Right renal cortex interstitium (tissue), 3 donors: ENCODE results near the gene SLC25A22. TPM values are rescaled to one million over a fixed set of nuclear protein-coding genes. Genes with fewer than 3 reads are reported as not detected.

ENCODE experiments used
- DNase-seq, 3 donors: peaks; one replicate each; pipeline ENCODE4 v3.0.0-alpha.2; 2013; ENCODE audit warnings: low read depth in 3 of 3, low spot score in 2 of 3
- polyA plus RNA-seq, 3 donors: library from polyadenylated mRNA; unstranded; fragments of 120-200 nt; gene quantifications; one replicate each; pipeline ENCODE4 v1.2.1, GENCODE V29; 2013; ENCODE audit not compliant: insufficient read length in 3 of 3

The SLC25A22 gene
- polyA plus RNA-seq = 10 to 100 TPM; 10.8 to 11.5 (median 10.9) TPM

DNA sequence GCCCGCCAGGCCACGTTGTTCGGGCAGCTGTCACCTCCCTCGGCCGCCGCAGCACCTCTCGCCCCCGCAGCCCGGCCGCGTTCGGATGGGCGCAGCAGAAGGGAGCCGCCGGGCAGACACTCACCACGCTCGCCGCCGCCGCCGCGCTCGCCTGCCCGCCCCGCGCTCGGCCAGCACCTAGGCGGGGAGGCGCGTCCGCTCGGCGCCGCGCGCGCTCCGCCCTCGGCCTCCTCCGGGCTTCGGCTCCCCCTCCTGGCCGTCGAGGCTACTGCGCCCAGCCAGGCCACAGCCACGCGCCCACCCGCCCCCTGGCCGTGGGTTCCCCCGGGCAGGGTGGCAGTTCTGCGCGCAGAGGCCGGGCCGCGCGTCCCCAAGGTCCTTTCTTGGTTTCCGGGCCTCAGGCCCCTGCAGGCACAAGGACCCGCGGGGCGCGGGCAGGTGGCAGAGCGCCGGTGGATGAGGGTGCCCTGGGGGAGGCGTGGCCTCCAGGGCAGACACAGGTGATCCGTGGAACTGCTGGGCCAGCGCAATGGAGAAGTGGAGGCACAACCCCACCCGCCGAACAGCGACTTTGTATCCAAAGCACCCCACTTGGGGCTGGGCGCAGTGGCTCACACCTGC is at the start of gene SLC25A22:
TSS of gene SLC25A22 (minus strand) at position 189 of the 621 bp plus-strand sequence. CDS start 3,275 bp downstream, outside the sequence.
- no peak for DNase-seq

DNA sequence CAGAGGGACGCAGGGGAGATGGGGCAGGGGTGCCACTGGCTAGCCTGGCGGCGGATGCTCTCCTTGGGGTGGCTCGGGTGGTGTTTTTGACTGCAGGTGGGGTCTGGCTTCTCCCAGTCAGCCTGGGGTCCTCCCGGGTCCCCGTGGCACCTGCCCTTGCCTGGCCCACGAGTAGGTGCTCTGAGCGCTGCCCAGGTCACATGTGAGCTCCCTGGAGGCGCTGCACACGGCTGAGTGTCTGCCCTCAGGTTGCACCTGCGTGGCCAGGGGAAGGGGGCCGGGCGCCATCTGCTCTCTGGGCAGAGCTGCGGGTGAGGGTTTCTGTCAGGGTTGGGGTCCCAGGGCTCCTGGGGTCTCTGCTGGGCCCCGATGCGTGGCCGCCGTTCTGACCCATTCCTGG is 49.8 kb upstream of the SLC25A22 start:
- DNase-seq = no peak

DNA sequence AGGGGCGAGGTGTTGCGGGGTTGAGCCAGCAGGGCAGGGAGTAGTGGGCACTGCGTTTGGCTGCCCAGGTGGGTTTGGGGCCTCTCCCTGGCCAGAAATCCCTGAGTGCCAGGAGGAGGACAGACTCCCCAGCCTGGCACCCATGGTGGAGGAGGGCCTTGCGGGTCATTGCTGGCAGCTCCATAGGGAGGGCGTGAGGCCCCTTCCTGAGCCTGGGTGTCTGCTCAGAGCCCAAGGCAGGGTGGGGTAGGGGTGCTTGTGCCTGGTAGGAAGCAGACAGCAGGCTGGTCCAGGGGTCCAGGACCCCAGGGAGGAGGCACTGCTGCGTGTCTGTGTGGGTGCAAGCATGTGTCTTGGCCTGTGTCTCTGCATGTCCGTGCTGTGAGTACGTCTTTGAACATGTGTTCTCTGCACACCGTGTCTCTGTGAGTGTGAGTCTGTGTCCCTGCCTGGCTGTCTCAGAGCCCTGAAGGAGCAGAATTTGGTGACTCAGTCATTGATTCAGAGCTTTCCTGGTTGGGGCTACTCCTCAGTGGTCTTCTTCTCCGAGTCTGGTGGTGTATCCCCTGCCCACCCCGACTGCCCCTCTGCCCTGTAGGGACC is 48.5 kb upstream of the SLC25A22 start:
- no peak for DNase-seq

DNA sequence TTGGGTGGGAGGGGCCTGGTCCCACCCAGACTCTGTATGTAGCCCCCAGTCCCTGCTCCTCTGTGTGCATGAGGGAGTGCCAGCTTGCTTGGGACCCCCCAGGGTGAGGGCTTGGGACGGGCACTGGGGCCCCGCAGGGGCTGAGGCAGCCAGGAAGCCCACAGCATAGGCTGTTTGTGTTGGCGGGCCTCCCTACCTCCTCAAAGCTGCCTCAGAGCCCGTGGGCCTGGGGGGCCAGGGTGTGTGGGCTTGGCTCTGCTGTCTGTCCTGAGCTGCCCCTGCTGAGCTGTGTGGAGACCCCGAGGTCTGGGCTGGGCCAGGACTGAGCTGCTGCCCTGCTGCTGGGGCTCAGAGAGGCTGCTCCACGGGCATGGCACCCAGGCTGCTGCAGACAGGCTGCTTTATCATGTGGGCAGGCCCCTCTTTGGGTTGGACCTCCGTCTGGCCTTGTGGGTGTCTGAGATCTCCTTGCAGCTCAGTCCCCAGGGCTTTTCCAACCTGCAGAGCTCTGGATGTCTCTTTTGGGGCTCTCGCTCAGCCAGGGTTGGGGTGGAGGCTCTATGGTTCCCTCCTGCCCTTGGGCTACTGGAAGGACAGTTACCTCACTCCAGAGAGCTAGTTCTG is 47.9 kb upstream of the SLC25A22 start:
- no peak for DNase-seq

DNA sequence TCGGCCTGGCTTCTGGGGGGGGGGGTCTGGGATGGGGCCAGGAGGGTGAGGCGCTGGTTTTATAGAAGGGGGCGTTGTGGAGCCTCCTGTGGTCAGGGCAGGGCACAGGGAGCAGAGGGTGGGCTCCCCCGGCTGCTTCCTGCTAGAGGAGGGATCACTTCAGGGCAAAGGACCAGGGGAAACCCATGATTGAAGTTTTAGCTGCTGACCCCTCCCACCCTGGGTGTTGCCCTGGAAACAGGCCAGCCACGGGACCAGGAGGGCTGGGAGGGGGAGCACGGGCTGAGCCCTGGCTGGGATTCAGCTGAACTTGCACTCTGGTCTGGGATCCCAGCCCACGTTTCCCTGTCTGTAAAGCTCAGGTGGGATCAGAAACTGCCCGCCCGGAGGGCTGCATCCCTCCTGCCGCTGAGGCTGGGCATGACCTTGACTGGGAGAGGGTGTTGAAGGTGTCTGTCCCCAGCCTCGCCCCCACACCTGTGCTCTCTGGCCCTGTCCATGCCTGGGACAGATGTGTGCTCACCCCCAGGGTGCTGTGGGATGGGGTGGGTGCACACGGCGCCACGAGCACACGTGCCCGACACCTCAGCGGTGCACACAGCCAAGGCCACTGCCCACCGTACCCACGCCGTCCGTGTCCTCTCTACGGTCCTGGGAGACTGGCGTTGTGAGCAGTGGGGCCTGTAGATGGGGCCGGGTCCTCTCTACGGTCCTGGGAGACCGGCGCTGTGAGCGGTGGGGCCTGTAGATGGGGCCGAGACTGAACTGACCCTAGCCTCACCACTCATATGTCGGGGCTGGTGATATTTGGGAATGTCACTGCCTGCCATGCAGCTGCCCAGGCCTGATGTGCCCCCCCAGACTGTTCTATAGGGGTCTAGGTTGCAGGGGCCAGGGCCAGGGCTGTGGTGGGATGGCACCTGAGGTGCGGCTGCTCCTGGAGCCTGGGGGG is 46.9 kb upstream of the SLC25A22 start:
- DNase-seq = no peak

DNA sequence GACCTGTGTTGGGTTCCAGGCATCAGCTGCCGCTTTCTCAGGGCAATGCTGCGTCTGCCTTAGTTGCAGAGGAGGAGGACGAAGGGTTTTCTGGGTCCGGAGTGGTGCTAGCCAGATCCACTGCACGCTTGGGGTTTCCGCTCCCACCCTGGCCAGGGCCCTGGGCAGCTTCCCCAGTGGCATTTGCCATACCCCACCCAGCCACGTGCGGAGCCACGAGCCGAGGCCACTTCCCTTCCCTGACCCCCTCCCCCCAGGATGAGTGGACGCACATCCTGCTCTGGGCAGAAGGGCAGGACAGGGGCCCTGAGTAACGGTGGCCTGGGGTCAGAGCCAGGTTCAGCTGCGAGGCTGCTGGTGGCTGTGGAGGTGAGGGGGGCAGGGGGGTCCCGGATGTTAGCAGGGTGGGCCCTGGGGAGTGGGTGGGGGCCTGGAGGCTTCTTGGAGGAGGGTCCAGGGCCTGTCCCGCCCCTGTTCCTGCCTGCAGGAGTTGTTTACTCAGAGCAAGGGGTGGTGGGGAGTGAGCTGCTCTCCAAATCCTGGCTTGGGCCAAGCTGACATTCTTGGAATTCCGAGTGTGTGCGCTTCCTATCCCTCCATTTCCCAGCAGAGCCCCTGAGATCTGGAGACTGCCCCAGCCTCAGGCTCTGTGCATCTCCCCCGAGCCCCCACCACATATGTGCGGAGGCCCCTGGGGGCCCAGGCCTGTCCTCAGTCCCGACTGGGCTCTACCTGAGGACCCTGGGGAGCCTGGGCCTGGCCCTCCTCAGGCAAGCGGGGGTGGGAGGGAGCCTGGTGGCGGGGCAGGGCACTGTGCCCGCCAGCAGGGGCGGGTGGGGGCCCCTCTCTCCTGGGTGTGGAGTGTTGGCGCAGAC is 46.0 kb upstream of the SLC25A22 start:
- DNase-seq = no peak

DNA sequence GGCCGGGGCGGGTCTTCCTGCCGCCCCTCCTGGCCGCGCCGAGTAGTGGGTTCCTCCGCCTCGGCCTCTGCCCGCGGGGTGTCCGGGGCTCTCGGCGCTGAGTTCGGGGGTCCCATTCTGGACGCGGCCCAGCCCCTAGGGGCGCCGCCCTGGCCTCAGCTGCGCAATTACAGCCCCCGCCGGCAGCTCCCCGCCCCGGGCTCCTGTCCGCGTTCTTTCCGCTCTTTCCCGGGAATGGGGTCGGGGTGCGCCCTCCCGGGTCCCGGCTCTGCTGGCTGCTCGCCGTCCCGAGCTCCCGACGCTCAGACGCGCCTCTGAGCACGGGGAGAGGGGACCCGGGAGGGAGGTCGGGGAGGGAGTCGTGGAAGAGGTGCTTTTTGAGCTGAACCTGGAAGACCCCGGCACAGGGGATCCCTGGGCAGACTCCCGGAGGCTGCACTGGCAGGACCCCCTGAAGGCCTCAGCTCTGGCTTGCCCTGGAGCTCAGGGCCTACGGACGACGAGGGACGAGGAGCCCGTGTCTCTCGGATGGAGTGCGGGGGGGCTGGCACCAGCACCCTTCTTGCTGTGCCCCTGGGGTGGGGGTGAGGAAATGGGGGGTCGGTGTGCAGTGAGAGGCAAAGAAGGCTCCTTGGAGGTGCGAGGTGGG is 45.1 kb upstream of the SLC25A22 start:
- DNase-seq = no peak

DNA sequence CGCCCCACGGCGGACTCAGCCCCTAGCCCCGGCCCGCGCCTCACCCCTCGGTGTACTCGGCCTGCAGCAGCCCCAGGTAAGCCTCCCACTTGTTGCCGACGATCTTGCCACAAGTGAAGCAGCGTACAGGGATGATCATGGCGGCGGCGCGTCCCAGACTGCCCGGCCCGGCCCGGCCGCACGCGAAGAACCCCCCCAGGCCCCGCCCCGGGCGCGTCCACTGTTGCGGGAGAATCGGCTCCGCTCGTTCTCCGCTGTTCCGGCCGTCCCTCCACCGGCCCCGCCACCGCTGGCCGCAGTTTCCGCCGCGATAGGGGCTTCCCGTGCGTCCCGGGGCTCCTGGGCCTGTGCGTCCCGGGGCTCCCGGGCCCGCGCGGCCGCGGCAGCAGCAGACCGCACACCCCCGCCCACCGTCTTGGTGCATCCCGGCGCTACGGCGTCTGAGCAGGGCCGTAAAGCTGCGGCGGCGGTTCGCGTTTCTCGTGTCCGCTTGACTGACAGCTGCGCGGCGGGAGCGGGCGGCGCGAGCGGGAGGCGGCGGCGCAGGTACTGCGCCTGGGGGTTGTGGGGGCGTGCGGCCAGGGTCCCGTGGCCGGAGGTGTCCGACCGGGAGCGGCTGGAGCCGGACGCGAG is 44.4 kb upstream of the SLC25A22 start, which contains the start of the genes POLR2L and TSPAN4:
TSS of gene POLR2L (minus strand) at position 160 of the 633 bp plus-strand sequence. CDS start at position 139, 21 bp downstream.
TSS of gene TSPAN4 (plus strand) at position 483 of the 633 bp plus-strand sequence. CDS start 7,453 bp downstream, outside the sequence.
- no peak for DNase-seq

DNA sequence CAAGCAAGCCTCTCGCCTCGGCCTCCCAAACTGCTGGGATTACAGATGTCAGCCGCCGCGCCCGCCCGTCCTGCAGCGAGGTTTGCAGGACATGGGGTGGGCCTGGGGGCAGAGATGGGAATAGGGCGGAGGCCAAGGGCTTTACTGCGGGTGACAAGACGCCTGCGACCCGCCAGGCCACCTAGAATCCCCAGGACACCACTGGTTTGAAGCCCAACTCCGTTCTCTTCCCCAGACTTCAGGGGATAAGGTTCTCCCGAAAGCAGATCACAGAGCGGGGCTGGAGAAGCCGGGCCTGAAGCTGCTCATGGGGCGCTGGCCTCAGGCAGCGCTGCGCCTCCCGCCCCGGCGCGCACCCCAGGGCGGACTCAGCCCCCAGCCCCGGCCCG is 43.9 kb upstream of the SLC25A22 start:
- no peak for DNase-seq

DNA sequence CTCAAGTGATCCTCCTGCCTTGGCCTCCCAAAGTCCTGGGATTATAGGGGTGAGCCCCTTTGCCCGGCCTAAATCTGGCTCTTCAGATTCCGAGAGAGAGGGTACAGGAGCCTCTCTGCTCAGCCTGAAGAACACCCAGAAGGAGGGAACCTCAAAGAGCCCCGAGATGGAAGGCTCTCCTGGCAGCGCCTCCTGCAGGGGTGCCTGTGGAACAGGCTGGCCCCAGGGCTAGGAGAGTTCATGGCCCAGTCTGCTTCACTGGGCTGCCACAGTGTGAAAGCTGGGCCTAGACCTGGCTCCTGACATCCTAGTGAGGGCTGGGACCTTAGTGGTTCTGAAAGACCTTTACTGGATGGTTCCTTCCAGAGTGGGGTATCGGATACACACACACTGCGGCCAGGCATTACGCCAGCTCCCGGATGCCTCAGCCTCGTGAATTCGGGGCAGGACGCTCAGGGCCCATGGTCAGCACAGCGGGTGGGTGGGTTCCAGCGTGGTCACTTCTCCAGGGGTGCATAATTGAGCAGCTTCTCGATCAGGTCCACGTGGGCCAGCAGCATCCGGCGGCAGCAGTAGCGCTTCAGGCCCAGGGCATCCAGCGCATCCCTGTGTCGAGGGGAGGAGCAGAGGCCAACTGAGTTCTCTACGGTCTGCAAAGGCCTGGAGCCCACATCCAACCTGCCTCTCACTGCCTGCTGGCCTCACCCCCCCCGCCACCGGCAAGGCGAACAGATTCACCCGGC is 42.0 kb upstream of the SLC25A22 start:
- DNase-seq = no peak

DNA sequence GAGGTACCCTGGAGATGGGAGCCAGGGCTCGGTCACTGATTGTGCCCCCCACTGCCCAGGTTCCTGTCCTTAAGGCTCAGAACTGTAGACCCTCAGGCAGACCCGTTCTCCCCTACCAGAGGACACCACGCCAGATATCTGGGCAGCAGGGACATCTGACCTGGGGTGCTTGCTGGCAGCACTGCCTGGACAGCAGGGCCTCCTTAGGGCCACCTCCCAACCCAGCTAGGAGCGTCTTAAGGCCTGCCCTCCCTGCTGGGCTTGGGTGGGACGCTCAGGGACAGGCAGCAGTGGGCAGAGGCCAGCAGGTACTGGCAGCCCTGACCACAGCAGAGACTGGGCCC is 41.2 kb upstream of the SLC25A22 start:
- DNase-seq = no peak

DNA sequence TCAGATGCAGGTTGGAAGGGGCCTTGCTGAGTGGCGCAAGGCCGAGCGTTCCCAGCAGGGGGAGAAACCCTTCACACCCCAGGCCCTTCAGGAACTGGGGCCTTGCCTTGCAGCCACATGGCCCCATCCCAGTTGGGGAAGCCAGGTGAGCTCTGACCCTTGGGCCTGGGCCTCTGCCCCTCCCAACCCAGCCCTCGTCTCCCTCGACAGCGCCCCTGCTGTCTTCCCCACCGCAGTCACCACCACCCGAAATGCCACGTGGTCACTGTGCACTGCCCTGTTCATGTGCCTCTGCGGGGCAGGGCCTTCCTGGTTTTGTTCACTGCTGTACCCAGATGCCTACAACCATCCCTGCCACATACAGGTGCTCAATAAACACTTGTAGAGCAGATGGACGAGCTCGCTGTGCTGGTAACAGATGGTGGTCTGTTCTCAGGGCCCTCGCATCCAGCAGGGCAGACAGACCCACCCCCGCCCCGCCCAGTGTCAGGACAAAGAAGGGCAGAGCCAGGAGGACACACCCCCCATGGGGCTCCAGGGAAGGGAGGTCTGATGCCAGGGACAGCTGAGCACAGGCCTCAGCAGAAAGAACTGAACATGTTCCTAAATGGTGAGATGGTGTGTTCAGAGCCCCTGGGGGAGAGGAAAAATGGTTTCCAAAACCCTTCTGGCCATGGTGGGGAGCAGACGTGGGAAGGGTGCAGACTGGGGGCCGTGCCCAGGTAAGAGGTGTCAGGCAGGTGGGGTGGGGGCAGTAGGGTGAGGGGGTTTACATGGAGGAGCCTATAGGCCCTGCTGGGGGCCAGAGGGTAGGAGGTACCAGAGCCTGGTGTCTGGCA is 40.6 kb upstream of the SLC25A22 start:
- no peak for DNase-seq

DNA sequence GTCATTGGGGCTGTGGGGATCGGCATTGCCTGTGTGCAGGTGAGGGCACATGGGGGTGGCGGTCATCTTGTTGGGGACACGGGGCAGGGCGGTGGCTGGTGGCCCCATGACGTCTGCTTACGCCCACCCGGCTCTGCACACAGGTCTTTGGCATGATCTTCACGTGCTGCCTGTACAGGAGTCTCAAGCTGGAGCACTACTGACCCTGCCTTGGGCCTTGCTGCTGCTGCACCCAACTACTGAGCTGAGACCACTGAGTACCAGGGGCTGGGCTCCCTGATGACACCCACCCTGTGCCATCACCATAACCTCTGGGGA is 39.9 kb upstream of the SLC25A22 start:
- no peak for DNase-seq

DNA sequence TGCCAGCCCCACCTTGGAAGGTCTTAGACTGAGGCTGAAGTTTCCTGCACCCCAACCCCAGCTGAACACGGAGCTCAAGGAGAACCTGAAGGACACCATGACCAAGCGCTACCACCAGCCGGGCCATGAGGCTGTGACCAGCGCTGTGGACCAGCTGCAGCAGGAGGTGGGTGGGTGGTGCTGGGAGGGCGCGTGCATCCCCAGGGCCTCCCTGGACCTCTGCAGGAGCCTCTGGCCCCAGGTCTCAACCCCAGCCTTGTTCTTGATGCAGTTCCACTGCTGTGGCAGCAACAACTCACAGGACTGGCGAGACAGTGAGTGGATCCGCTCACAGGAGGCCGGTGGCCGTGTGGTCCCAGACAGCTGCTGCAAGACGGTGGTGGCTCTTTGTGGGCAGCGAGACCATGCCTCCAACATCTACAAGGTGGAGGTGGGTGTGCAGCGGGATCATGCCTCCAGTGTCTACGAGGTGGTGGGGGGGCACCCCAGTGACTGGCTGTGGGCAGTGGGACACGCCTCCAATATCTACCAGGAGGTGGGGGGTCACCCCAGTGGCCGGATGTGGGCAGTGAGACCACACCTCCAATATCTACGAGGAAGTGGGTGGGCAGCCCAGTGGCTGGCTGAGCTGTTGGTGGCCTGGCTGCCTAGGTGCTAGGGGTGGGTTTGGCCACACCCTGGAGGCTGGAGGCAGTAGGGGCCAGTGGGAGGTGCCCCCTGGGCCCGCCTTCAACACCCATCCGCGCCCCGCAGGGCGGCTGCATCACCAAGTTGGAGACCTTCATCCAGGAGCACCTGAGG is 39.3 kb upstream of the SLC25A22 start:
- no peak for DNase-seq

DNA sequence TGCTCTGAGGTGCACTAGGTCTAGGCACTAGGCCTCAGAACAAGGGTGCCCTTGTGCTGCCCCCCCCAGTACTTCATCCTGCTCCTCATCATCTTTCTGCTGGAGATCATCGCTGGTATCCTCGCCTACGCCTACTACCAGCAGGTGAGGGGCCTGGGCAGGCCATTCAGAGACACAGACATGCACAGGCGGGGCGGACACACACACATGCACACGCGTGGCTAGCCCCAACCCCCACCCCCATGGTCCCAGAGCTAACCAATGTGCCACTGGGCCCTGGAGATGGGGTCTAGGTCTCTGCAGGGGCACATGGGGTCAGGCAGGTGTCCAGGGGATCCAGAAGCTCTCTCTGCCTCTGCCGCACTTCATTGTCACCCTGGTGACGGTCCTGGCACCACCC is 38.6 kb upstream of the SLC25A22 start:
- no peak for DNase-seq

DNA sequence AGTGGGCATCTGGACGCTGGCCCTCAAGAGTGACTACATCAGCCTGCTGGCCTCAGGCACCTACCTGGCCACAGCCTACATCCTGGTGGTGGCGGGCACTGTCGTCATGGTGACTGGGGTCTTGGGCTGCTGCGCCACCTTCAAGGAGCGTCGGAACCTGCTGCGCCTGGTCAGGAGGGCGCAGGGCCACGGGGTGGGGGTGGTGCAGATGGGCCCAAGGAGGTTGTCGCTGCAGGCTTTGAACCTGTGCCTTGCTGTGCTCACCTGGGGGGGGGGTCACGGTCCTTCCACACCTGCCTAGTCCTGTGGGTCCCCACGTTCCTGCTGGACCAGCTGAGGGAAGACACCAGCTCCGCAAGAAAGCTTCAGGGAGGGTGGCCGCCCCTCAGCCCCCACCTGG is 38.2 kb upstream of the SLC25A22 start:
- DNase-seq = no peak
